Measurements from ENCODE around the gene MAP4.

MAP4 gene

DNA sequence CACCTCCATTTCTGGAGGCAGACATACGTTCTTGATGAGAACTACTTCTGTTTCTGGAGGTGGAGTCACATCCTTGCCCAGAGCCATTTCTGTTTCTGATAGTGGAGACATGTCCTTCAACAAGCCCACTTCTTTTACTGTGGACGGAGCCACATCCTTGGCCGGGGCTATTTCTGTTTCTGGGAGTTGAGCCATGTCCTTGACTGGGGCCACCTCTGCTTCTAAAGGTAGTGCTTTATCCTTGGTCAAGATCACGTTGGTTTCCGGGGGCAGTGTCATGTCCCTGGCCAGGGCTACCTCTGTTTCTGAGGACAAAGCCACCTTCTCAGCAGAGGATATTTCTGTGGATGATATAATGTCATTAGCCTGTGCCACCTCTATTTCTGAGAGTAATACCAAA is 100.0 kb downstream of the MAP4 start:
- H3K27me3 ChIP-seq (ENCODE audit: low read depth), result no peaks in the 10 kb centered on the region
- no peak overlapping the region for H3K4me3 ChIP-seq
- no peaks in the 10 kb centered on the region for H3K4me1 ChIP-seq
- no peaks in the 10 kb centered on the region for H3K9me3 ChIP-seq
- no peak for DNase-seq (ENCODE audit: low spot score in 2 of 2)
- in situ Hi-C loops (cut with MboI; ENCODE audit: low sequenced_read_pairs), result no loop called here
- peaks cover 53% of the 10 kb centered on the region for H3K36me3 ChIP-seq (replicated peaks)

DNA sequence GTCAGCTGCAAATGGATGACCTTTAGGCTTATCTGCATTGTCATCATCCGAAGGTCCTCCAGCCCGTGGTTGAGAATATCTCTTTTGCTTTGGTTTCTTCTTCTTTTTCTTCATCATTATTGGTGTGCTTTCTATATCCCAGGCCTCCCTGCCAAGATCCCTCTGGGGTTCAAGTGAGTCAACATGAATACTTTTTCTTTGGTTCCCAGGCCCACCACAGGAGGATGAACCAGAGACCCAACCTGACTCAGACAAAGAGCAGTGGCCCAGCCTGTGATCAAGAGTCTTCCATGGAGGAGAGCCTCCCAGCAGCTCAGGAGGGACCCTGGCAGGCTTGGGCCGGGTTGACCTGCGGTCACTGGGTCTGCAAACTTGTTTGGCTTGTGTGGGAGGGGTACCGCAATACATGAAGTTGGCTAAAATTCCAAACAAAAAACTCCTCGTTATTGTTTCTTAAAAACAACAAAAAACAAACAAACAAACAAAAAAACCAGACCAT is 104.2 kb downstream of the MAP4 start:
- no peak overlapping the region for H3K4me3 ChIP-seq
- no peaks in the 10 kb centered on the region for H3K4me1 ChIP-seq
- no peaks in the 10 kb centered on the region for H3K9me3 ChIP-seq
- H3K27me3 ChIP-seq (ENCODE audit: low read depth), result no peaks in the 10 kb centered on the region
- in situ Hi-C loops (cut with MboI; ENCODE audit: low sequenced_read_pairs), result no loop called here
- H3K36me3 ChIP-seq (replicated peaks), result peaks cover 36% of the 10 kb centered on the region
- DNase-seq (ENCODE audit: low spot score in 2 of 2), result no peak

DNA sequence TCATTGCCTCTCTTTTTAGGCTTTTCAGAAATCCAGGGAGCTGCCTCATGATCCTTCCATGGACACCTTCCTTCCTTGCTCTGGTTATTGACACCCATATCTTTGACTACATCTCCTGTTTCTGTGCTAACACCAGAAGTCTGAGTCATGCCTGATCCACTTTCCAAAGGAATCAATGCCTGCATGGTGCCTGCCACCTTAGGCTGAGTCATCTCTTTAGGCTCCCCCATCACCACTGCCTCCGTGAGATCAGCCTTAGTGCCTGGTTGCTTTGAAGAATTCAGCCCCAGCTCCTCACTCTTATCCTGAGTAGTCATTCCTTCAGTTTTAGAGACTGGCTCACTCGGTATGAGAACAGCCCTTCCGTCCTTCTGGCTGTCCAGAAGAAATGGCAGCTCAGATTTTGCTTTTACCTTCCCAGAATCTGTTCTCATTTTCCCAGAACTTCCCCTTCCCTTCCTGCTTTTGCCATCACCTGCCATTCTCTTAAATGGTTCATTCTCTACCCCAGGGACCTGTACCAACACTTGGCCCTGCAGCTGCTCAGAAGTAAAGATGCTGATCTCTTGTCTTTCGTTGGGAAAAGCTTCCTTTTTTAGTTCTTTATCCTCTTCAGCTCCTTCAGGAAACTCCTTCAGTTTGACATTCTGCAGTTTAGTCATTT is 105.3 kb downstream of the MAP4 start:
- in situ Hi-C loops (cut with MboI; ENCODE audit: low sequenced_read_pairs), result no loop called here
- H3K9me3 ChIP-seq, result no peaks in the 10 kb centered on the region
- DNase-seq (ENCODE audit: low spot score in 2 of 2), result no peak
- peaks cover 28% of the 10 kb centered on the region for H3K36me3 ChIP-seq (replicated peaks)
- no peak overlapping the region for H3K4me3 ChIP-seq
- H3K27me3 ChIP-seq (ENCODE audit: low read depth), result no peaks in the 10 kb centered on the region
- H3K4me1 ChIP-seq, result no peaks in the 10 kb centered on the region

DNA sequence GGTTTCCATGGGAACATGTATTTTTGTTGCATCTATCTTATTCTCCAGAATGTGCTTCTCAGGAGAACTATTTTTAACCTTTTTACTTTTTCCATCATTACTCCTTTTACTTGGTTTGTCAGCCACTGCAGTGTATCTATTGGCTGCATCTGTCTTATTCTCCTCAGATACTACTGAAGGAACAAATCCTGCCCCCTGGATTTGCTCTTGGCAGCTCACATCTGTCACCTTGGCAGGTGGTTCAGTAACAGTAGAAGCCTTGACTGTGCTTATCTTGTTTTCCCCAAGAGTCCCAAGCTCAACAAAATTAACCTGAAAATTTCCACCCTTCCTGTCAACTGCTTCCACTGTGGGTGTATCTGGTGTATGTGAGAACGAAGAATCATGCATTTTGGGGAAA is 106.0 kb downstream of the MAP4 start:
- in situ Hi-C loops (cut with MboI; ENCODE audit: low sequenced_read_pairs), result no loop called here
- peaks cover 22% of the 10 kb centered on the region for H3K36me3 ChIP-seq (replicated peaks)

DNA sequence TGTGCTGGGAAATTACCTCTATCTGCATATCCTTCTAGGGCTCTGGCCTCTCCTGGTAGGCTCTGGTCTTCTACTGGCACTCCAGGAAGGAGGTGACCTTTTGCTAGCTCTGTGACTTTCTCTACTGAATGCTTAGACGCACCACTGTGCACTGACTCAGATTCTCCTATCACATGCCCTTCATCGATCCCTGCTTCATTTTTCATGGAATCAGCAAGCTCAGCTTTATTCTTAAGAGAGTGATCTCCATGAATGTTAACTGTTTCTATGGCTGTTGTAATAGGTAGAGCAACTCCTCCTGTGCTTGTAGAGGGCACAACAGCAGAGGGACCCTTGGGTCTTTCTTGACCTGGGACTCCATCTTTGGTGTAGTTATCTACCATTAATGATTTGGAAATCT is 106.6 kb downstream of the MAP4 start:
- H3K9me3 ChIP-seq, result no peaks in the 10 kb centered on the region
- no peaks in the 10 kb centered on the region for H3K27me3 ChIP-seq (ENCODE audit: low read depth)
- H3K4me1 ChIP-seq, result no peaks in the 10 kb centered on the region
- peaks cover 18% of the 10 kb centered on the region for H3K36me3 ChIP-seq (replicated peaks)
- in situ Hi-C loops (cut with MboI; ENCODE audit: low sequenced_read_pairs), result no loop called here
- no peak for DNase-seq (ENCODE audit: low spot score in 2 of 2)
- no peak overlapping the region for H3K4me3 ChIP-seq

More for the DNA sequence above, 106.0 kb downstream of the MAP4 start:
- Histone ChIP-seq H3K27me3 (ENCODE audit: low read depth) (no peaks in the 10 kb centered on the region), H3K4me1 (no peaks in the 10 kb centered on the region), H3K4me3 (no peak overlapping the region), H3K9me3 (no peaks in the 10 kb centered on the region)
- no peak for DNase-seq (ENCODE audit: low spot score in 2 of 2)

DNA sequence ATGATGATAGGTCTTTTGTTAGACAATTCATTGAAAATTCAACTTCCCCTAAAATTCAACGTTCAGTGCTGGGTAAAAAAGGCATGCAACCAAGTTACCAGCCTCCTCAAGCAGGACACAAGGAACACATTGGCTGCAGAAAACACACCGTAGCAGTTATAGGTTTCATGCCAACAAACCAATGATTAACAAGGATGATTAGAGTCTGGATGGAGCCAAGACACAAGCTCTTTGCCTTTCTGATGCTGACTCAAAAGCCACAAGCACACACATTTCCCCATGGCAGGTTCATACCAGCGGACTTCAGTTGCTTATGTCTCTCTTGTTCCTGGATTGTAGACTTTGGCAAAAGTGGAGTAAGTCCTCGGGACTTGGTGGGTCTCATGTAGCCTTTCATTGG is 107.5 kb downstream of the MAP4 start:
- no peaks in the 10 kb centered on the region for H3K9me3 ChIP-seq
- no peaks in the 10 kb centered on the region for H3K27me3 ChIP-seq (ENCODE audit: low read depth)
- peaks cover 19% of the 10 kb centered on the region for H3K36me3 ChIP-seq (replicated peaks)
- no peaks in the 10 kb centered on the region for H3K4me1 ChIP-seq
- no peak overlapping the region for H3K4me3 ChIP-seq
- in situ Hi-C loops (cut with MboI; ENCODE audit: low sequenced_read_pairs), result no loop called here
- no peak for DNase-seq (ENCODE audit: low spot score in 2 of 2)

DNA sequence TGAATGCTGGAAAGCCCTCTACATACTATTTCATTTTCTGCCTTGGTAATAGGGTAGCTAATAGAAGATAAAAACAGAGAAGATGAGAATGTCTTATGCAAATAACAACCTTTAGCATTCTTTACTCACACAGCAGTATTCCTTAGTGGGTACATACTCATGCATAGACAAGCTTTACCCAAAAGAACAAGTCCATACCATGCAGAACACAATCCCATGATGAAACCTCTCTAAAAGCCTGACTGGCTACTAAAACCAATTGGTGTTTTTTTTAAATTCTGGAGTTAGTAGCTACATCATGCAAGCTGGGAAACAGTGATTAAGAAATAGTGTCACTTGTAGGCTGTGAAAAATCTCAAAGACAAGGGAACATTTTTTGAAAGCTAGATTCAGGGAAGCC is 108.4 kb downstream of the MAP4 start:
- Histone ChIP-seq H3K4me3 (no peak overlapping the region), H3K27me3 (ENCODE audit: low read depth) (no peaks in the 10 kb centered on the region), H3K4me1 (no peaks in the 10 kb centered on the region), H3K36me3 (replicated peaks) (peaks cover 23% of the 10 kb centered on the region), H3K9me3 (no peaks in the 10 kb centered on the region)
- DNase-seq (ENCODE audit: low spot score in 2 of 2), result no peak
- in situ Hi-C loops (cut with MboI; ENCODE audit: low sequenced_read_pairs), result no loop called here

DNA sequence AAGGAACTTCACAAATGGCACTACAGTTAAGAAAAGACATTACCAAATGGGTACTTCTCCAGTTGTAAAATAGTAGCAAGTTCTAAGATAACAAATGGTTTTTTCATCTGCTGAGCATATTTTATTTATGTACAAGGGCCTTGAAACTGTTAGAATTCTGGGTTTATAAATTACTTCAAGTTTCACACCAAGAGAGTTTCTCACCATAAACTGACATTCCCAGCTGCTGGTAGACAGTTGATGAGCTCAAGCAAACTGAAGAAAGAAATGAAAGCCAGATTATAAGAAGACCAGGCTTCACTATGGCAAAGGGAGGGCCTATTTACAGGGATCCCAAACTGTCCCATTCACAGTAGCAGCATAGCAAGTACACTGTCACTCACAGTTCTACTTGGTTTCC is 113.5 kb downstream of the MAP4 start:
- Histone ChIP-seq H3K4me3 (no peak overlapping the region), H3K9me3 (no peaks in the 10 kb centered on the region), H3K4me1 (peaks cover 5% of the 10 kb centered on the region), H3K27me3 (ENCODE audit: low read depth) (no peaks in the 10 kb centered on the region), H3K36me3 (replicated peaks) (peaks cover 19% of the 10 kb centered on the region; the same call in 1 of the 2 replicates)
- DNase-seq (ENCODE audit: low spot score in 2 of 2), result no peak
- in situ Hi-C loops (cut with MboI; ENCODE audit: low sequenced_read_pairs), result no loop called here

DNA sequence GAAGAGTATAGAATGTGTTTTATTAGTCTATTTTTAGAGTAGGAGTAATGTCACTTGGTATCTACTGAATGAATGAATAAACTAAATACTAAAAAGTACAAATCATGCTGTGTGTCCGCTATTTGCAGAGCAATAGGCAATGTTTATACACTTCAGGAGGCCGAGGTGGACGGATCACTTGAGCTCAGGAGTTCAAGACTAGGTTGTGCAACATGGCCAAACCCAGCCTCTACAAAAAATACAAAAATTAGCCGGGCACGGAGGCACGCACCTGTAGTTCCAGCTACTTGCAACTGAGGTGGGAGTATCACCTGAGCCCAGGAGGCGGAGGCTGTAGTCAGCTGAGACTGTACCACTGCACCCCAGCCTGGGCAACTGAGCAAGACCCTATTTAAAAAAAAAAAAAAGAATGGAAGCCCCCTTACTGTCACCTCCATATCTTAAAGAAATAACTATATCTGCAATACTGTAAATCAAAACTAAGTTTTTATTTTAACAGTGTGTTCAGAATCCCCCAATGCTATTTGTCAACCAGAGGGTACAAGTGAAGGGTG is 114.9 kb downstream of the MAP4 start:
- Histone ChIP-seq H3K36me3 (replicated peaks) (peaks cover 28% of the 10 kb centered on the region), H3K4me1 (peaks cover 5% of the 10 kb centered on the region), H3K4me3 (no peak overlapping the region), H3K27me3 (ENCODE audit: low read depth) (no peaks in the 10 kb centered on the region), H3K9me3 (no peaks in the 10 kb centered on the region)
- in situ Hi-C loops (cut with MboI; ENCODE audit: low sequenced_read_pairs), result no loop called here
- DNase-seq (ENCODE audit: low spot score in 2 of 2), result no peak

DNA sequence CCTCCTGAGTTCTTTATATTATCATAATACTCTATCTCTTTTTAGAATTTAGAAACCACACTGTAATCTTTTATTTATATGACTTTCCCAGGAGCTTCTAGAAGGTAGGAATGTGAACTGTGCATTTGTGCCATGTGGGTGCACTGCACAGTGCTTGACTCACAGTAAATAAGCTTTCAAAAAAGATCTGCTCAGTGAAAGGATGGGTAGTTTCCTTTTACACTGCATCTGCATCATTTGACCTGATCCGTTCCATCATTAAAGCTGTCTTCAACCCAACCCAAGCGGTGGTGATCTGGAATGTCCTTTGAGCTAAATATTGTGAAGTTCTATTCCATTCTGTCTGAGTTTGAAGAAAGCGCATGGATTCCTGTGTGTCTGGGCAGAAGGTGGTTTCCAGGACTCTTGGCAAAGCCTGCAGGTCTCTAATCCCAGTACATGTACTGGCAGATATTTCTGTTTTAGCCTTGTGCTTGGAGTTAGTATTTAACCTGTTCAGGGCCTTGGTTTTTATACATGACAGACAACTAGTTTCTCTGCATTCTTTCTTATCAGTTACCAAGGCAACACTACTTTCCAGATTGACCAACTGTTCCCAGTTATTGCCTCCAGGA is 116.6 kb downstream of the MAP4 start:
- Histone ChIP-seq H3K4me3 (no peak overlapping the region), H3K9me3 (no peaks in the 10 kb centered on the region), H3K4me1 (peaks cover 5% of the 10 kb centered on the region), H3K27me3 (ENCODE audit: low read depth) (no peaks in the 10 kb centered on the region), H3K36me3 (replicated peaks) (peaks cover 24% of the 10 kb centered on the region)
- peak in 1 of 2 experiments; percentile 37 for DNase-seq (ENCODE audit: low spot score in 2 of 2)
- in situ Hi-C loops (cut with MboI; ENCODE audit: low sequenced_read_pairs), result no loop called here

DNA sequence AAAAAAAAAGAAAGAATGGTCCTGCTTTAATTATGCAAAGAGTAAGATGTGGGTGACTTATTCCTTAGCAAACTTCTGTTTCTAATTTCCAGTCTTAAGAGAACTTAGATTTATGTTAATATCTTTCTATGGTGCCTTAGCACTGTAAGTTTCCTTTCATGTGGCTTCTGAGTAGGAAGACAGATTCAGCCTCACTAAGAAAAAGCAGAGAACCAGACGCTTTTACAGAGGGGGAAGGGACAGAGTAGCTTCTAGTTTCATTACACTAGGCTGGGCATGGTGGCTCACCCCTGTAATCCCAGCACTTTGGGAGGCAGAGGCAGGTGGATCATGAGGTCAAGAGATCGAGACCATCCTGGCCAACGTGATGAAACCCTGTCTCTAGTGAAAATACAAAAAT is 118.3 kb downstream of the MAP4 start:
- peaks cover 28% of the 10 kb centered on the region for H3K36me3 ChIP-seq (replicated peaks)
- peaks cover 8% of the 10 kb centered on the region for H3K4me1 ChIP-seq
- in situ Hi-C loops (cut with MboI; ENCODE audit: low sequenced_read_pairs), result no loop called here

DNA sequence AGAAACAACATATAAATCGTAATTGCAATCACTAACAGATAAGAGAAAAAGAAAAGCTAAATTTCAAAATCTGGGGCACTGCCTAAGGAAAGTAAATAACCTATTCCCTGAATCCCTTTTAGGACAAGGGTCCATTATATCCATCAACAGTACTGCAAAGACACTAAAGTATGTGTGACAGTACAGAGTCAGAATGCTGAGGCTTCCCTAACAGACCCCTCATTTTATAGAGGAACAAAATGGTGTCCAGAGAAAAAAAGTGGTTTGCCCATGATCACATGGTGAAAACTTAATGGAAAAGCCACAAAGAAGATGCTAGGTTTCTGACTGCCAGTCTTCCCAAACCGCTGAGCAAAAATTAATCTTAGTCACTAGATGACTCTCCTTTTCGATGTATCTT is 119.5 kb downstream of the MAP4 start:
- Histone ChIP-seq H3K36me3 (replicated peaks) (peaks cover 28% of the 10 kb centered on the region), H3K4me3 (no peak overlapping the region), H3K27me3 (ENCODE audit: low read depth) (no peaks in the 10 kb centered on the region), H3K4me1 (peaks cover 10% of the 10 kb centered on the region), H3K9me3 (no peaks in the 10 kb centered on the region; the same call in 1 of the 2 replicates)
- DNase-seq (ENCODE audit: low spot score in 2 of 2), result no peak
- in situ Hi-C loops (cut with MboI; ENCODE audit: low sequenced_read_pairs), result no loop called here

More for the DNA sequence above, 118.3 kb downstream of the MAP4 start:
- Histone ChIP-seq H3K27me3 (ENCODE audit: low read depth) (no peaks in the 10 kb centered on the region), H3K9me3 (no peaks in the 10 kb centered on the region), H3K4me3 (no peak overlapping the region)
- DNase-seq (ENCODE audit: low spot score in 2 of 2), result no peak

DNA sequence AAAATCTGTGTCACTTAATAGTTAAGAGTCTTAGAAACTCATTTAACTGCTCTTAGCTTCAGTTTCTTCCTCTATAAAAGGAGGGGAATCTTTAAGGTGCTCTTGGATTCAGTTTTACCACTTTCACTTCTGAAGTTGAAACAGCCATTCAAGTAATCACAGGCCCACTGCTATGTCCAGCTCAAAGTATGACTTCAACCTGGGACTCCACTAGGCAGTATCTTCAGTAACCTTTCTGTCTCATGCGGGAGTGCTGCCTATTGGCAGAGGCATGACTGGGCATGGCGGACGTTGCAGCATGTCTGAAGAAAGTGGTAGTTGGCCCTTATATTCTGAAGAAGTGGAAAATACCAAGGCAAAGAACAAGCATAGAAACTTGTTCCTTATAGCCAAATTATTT is 121.0 kb downstream of the MAP4 start:
- Histone ChIP-seq H3K36me3 (replicated peaks) (peaks cover 29% of the 10 kb centered on the region), H3K4me1 (peaks cover 25% of the 10 kb centered on the region), H3K4me3 (no peak overlapping the region), H3K9me3 (no peaks in the 10 kb centered on the region; the same call in 1 of the 2 replicates), H3K27me3 (ENCODE audit: low read depth) (no peaks in the 10 kb centered on the region)
- DNase-seq (ENCODE audit: low spot score in 2 of 2), result no peak
- in situ Hi-C loops (cut with MboI; ENCODE audit: low sequenced_read_pairs), result no loop called here

DNA sequence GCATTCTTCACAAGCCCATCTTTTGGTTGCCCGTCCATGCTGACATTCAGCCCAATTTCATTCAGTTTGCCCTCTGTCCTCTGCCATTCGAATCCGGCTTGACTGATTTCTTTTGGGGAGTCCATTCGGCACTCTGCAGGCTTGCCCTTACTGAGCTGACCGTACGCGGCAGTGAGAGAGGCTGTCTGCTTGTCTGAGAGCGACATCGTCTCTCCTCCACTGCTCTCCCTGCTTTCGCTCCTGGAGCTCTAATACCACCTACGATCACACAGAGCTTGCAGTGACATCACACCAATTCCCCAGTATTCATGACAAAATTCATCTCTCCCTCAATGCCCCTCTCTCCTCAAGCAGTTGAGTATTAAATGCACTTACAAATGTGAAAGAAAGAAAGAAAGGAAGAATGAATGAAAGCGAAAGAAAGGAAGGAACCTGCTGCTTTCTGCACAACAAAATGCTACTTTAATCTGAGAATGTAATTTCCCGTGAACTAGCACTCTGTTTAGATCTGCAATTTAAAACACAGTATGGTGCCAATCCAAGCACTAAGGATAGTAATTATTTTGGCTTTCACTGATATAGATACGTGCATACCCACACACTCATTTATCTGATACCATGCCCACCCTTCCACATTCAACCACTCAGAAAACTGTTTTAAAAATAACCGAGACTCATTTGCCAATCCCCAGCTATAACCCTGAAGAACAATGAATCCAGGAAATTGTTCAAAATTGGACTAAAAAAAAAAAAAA is 123.8 kb downstream of the MAP4 start:
- no peak for DNase-seq (ENCODE audit: low spot score in 2 of 2)
- Histone ChIP-seq H3K4me3 (no peak overlapping the region), H3K36me3 (replicated peaks) (peaks cover 28% of the 10 kb centered on the region), H3K27me3 (ENCODE audit: low read depth) (no peaks in the 10 kb centered on the region), H3K9me3 (no peaks in the 10 kb centered on the region; the same call in 1 of the 2 replicates), H3K4me1 (peaks cover 31% of the 10 kb centered on the region)
- in situ Hi-C loops (cut with MboI; ENCODE audit: low sequenced_read_pairs), result no loop called here

All from HAP-1 (cell line).